Endothelial cell (in vitro differentiated cells): ENCODE results near the gene ACTR3C. TPM values are rescaled to one million over a fixed set of nuclear protein-coding genes. Genes with fewer than 3 reads are reported as not detected.
A peak's percentile ranks its signal among the peaks of the same experiment; 100 is the strongest.

ENCODE experiments used
- DNase-seq: peaks from one replicate; pipeline ENCODE4 v3.0.0; 2021; ENCODE audit warnings: low spot score
- H3K27ac Mint-ChIP-seq: one replicate; pipeline ENCODE4 v1.8.0; 2021; ENCODE audit warnings: mixed read lengths, inconsistent platforms; ENCODE audit not compliant: unreplicated experiment
- H3K27me3 Mint-ChIP-seq: one replicate; pipeline ENCODE4 v1.8.0; 2021; ENCODE audit warnings: mild to moderate bottlenecking, moderate library complexity, mixed read lengths, inconsistent platforms; ENCODE audit not compliant: unreplicated experiment
- H3K36me3 Mint-ChIP-seq: one replicate; pipeline ENCODE4 v1.8.0; 2021; ENCODE audit warnings: mild to moderate bottlenecking, low read depth, mixed read lengths, inconsistent platforms; ENCODE audit not compliant: unreplicated experiment
- H3K4me1 Mint-ChIP-seq: one replicate; pipeline ENCODE4 v1.8.0; 2021; ENCODE audit warnings: mild to moderate bottlenecking, mixed read lengths, inconsistent platforms; ENCODE audit not compliant: unreplicated experiment
- H3K4me3 Mint-ChIP-seq: one replicate; pipeline ENCODE4 v1.8.0; 2021; ENCODE audit warnings: mild to moderate bottlenecking, mixed read lengths, inconsistent platforms; ENCODE audit not compliant: unreplicated experiment
- H3K9me3 Mint-ChIP-seq: one replicate; pipeline ENCODE4 v1.8.0; 2021; ENCODE audit warnings: mixed read lengths, inconsistent platforms; ENCODE audit not compliant: unreplicated experiment
- total RNA-seq: library from RNA; stranded (reverse); fragmentation: NEBNext Ultra II Directional; extraction: Animal tissue kit (Norgen Biotek cat#: 25700); gene quantifications from one replicate; pipeline ENCODE4 v1.2.1, GENCODE V29; 2021; ENCODE audit not compliant: unreplicated experiment
- TF ChIP-seq, protein P1 (sequence below): fragments of 200-600 bp; sonication (generic); IDR thresholded peaks from one replicate; pipeline ENCODE4 v1.5.0; 2021; ENCODE audit warnings: antibody characterized with exemption; ENCODE audit not compliant: unreplicated experiment

ACTR3C gene
- total RNA-seq, 1 donor from 2014 or later, result 0.87 TPM

DNA sequence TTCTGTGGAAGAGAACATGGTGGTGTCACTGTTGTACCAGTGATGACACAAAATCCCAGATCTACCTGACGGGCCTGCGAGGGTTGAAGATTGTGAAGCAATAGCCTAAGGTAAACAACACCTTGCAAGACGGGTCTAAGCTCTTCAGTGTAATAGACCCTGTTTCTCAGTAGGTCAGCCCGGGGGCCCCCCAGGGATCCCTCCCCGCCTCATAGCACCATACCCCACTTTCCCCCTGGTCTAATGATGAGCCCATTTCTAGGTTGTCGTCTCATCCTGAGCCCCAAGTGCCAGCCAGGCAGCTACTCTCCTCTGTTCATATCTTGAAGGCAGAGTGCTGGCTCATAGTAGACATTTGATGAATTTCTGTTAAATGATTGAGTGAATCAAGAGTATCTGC lies 2.6 kb upstream of the ACTR3C start:
- H3K27ac Mint-ChIP-seq, result no peak overlapping the region
- peaks cover 24% of the 10 kb centered on the region for H3K4me1 Mint-ChIP-seq
- H3K9me3 Mint-ChIP-seq, result no peaks in the 10 kb centered on the region
- DNase-seq, result no peak
- peaks cover 15% of the 10 kb centered on the region for H3K36me3 Mint-ChIP-seq
- no peak overlapping the region for H3K4me3 Mint-ChIP-seq
- peaks cover 15% of the 10 kb centered on the region for H3K27me3 Mint-ChIP-seq
- TF ChIP-seq, protein P1, sequence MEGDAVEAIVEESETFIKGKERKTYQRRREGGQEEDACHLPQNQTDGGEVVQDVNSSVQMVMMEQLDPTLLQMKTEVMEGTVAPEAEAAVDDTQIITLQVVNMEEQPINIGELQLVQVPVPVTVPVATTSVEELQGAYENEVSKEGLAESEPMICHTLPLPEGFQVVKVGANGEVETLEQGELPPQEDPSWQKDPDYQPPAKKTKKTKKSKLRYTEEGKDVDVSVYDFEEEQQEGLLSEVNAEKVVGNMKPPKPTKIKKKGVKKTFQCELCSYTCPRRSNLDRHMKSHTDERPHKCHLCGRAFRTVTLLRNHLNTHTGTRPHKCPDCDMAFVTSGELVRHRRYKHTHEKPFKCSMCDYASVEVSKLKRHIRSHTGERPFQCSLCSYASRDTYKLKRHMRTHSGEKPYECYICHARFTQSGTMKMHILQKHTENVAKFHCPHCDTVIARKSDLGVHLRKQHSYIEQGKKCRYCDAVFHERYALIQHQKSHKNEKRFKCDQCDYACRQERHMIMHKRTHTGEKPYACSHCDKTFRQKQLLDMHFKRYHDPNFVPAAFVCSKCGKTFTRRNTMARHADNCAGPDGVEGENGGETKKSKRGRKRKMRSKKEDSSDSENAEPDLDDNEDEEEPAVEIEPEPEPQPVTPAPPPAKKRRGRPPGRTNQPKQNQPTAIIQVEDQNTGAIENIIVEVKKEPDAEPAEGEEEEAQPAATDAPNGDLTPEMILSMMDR, result no peak

- TF ChIP-seq, protein P1, result no peak
- no peaks in the 10 kb centered on the region for H3K9me3 Mint-ChIP-seq
- DNase-seq, result no peak
- H3K27ac Mint-ChIP-seq, result peak overlapping the region; percentile 73
- H3K27me3 Mint-ChIP-seq, result peaks cover 15% of the 10 kb centered on the region
- H3K4me3 Mint-ChIP-seq, result no peak overlapping the region
- H3K36me3 Mint-ChIP-seq, result peaks cover 15% of the 10 kb centered on the region
- peaks cover 25% of the 10 kb centered on the region for H3K4me1 Mint-ChIP-seq
Measured at GRCh38 chr7:150325110-150325611, 1.8 kb upstream of the ACTR3C start.

GRCh38 chr7:150324373-150324961 lies 1.1 kb upstream of the ACTR3C start:
- Mint-ChIP-seq H3K4me3 (peak overlapping the region; percentile 89), H3K27ac (peak overlapping the region; percentile 73), H3K4me1 (peaks cover 32% of the 10 kb centered on the region), H3K36me3 (peaks cover 15% of the 10 kb centered on the region), H3K27me3 (peaks cover 15% of the 10 kb centered on the region), H3K9me3 (no peaks in the 10 kb centered on the region)
- TF ChIP-seq, protein P1, result no peak
- no peak for DNase-seq

- Mint-ChIP-seq H3K4me1 (peaks cover 30% of the 10 kb centered on the region), H3K9me3 (no peaks in the 10 kb centered on the region), H3K27ac (no peak overlapping the region), H3K27me3 (peaks cover 15% of the 10 kb centered on the region), H3K36me3 (peaks cover 11% of the 10 kb centered on the region), H3K4me3 (peak overlapping the region; percentile 89)
- TF ChIP-seq, protein P1, result no peak
- DNase-seq, result no peak
Measured at GRCh38 chr7:150323682-150324372, 482 bp upstream of the ACTR3C start.
